ENCODE measurements around the gene TRIM7. TPM values are rescaled to one million over a fixed set of nuclear protein-coding genes. Genes with fewer than 3 reads are reported as not detected.

TRIM7 gene
- total and polyA plus RNA-seq, 2 donors (not counting 1 experiment from before 2014, with no cell fraction given): 1.7 to 7.4 TPM

DNA sequence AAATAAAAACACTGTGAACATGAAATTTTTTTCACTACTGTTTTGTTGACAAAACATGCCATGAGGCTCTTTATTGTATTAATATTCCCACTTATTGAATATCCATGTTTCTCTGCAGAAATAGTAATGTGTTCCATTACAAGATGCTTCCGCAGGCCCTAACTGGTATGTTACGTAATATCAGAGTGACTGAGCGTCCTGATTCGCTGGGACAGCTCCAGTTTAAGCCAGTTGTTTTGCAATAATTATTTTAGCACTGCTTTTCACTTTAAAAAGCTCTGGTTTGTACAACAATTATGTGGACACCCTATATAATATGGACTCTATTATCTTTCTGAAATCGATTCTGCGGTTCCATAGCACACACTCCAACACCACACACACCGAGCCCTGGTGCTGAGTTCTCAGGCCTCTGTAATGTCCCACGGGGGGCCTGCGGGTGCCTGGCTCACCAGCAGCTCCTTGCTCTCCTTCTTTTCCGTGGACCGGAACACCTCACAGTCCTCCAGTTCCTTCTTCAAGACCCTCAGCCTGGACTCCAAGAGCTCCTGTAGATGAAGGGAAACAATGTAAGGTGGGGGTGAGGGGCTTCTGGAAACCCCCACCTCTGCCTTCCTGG lies 1.8 kb downstream of the TRIM7 start:
- H4K20me1 ChIP-seq (ENCODE audit: control insufficient read depth, insufficient read depth, low read length, poor library complexity, severe bottlenecking): no peaks in the 10 kb centered on the region
- no peak for TF ChIP-seq EZH2 (IDR thresholded peaks at IDR 0.05; ENCODE audit: borderline replicate concordance, insufficient read depth, low read depth, low read length, poor library complexity, severe bottlenecking)
- TF ChIP-seq, protein P1, sequence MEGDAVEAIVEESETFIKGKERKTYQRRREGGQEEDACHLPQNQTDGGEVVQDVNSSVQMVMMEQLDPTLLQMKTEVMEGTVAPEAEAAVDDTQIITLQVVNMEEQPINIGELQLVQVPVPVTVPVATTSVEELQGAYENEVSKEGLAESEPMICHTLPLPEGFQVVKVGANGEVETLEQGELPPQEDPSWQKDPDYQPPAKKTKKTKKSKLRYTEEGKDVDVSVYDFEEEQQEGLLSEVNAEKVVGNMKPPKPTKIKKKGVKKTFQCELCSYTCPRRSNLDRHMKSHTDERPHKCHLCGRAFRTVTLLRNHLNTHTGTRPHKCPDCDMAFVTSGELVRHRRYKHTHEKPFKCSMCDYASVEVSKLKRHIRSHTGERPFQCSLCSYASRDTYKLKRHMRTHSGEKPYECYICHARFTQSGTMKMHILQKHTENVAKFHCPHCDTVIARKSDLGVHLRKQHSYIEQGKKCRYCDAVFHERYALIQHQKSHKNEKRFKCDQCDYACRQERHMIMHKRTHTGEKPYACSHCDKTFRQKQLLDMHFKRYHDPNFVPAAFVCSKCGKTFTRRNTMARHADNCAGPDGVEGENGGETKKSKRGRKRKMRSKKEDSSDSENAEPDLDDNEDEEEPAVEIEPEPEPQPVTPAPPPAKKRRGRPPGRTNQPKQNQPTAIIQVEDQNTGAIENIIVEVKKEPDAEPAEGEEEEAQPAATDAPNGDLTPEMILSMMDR (IDR thresholded peaks at IDR 0.05): no peak
- intact Hi-C loops (cut with micrococcal nuclease): no loop called here
- WGBS (ENCODE audit: insufficient coverage): 80% methylated on average over 1 of the region's 11 CpGs
- peaks cover 14% of the 10 kb centered on the region for H3K27me3 Mint-ChIP-seq
- CTCF ChIA-PET: interaction anchor here (2.6 to 7.9 kb wide), 2 partner anchors 12 to 19 kb away, joined by 8 to 105 read pairs; no protein-coding TSS in a partner anchor
- peaks cover 0 to 12% (median 2%) of the 10 kb centered on the region in 3 donors for H3K9me3 ChIP-seq (ENCODE audit: control extremely low read depth in 1 of 3, control insufficient read depth in 2 of 3, insufficient read depth in 1 of 3, low read length in 2 of 3)
- H3K27ac ChIP-seq (ENCODE audit: low read length in 2 of 2): no peak overlapping the region
- H3K4me3 Mint-ChIP-seq: peak overlapping the region; percentile 98
- H3K36me3 ChIP-seq (replicated peaks in 1 of 2; ENCODE audit: control extremely low read depth in 1 of 2, control insufficient read depth in 1 of 2, extremely low read depth in 1 of 2, insufficient read depth in 2 of 2, low read length in 1 of 2): no peaks in the 10 kb centered on the region
- ATAC-seq (ENCODE audit: low read depth) (no peak), DNase-seq (no peak)
- peak overlapping the region; percentile 69 for H2AFZ ChIP-seq (ENCODE audit: insufficient read depth, low read depth, low read length, poor library complexity, severe bottlenecking)
- H3K4me3 ChIP-seq (ENCODE audit: control extremely low read depth in 1 of 5, extremely low read depth in 1 of 5, insufficient read depth in 1 of 5, low read depth in 2 of 5, low read length in 4 of 5): no peak overlapping the region
- no peaks in the 10 kb centered on the region for H3K9me3 Mint-ChIP-seq (ENCODE audit: insufficient read depth)
- H3K27me3 ChIP-seq (replicated peaks in 1 of 4; ENCODE audit: control extremely low read depth in 1 of 4, control insufficient read depth in 3 of 4, insufficient read depth in 4 of 4, low read length in 3 of 4): peaks cover 0 to 26% (median 12%) of the 10 kb centered on the region in 4 experiments
- POLR2A ChIA-PET: interaction anchor here (1.2 to 1.6 kb wide), 2 partner anchors 14 to 20 kb away, joined by 3 read pairs; partner anchors contain the start of gene TRIM41
- peaks cover 57% of the 10 kb centered on the region for H3K4me1 Mint-ChIP-seq
- peaks cover 34 to 45% of the 10 kb centered on the region in 2 donors for H3K4me1 ChIP-seq (ENCODE audit: control insufficient read depth in 2 of 2, insufficient read depth in 2 of 2, low read length in 2 of 2)
- no peaks in the 10 kb centered on the region for H3K79me2 ChIP-seq (ENCODE audit: control insufficient read depth, insufficient read depth, low read length)
- no peak overlapping the region for H3K9ac ChIP-seq (ENCODE audit: low read length)
- H3K4me2 ChIP-seq (replicated peaks; ENCODE audit: low read depth, low read length, poor library complexity, severe bottlenecking): peak overlapping the region; percentile 94
- H3K27ac Mint-ChIP-seq: peak overlapping the region; percentile 79

DNA sequence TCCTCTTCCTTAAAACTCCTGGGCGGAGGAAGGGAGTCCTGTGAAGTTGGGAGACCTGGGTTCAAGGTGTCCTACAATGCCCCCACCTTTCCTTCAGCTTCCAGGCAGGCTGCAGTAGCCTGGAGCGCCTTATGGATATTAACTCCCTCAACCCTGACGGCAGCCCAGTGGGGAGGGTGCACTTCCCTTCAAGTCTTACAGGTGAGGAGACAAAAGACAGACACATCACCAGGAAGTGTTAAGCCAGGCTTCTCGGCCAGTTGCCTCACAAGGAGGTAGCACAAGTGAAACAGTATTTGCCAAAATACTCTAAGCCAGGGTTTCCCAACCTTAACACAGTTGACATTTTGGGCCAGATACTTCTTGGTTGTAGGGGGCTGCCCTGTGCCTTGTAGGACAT lies 4.2 kb downstream of the TRIM7 start:
- Histone ChIP-seq H4K20me1 (ENCODE audit: control insufficient read depth, insufficient read depth, low read length, poor library complexity, severe bottlenecking) (no peaks in the 10 kb centered on the region), H3K79me2 (ENCODE audit: control insufficient read depth, insufficient read depth, low read length) (no peaks in the 10 kb centered on the region), H3K36me3 (replicated peaks in 1 of 2; ENCODE audit: control extremely low read depth in 1 of 2, control insufficient read depth in 1 of 2, extremely low read depth in 1 of 2, insufficient read depth in 2 of 2, low read length in 1 of 2) (no peaks in the 10 kb centered on the region), H3K27me3 (replicated peaks in 1 of 4; ENCODE audit: control extremely low read depth in 1 of 4, control insufficient read depth in 3 of 4, insufficient read depth in 4 of 4, low read length in 3 of 4) (peaks cover 0 to 21% (median 9%) of the 10 kb centered on the region in 4 experiments), H3K4me3 (ENCODE audit: control extremely low read depth in 1 of 5, extremely low read depth in 1 of 5, insufficient read depth in 1 of 5, low read depth in 2 of 5, low read length in 4 of 5) (no peak overlapping the region), H3K27ac (ENCODE audit: low read length in 2 of 2) (no peak overlapping the region), H2AFZ (ENCODE audit: insufficient read depth, low read depth, low read length, poor library complexity, severe bottlenecking) (no peak overlapping the region), H3K9me3 (ENCODE audit: control extremely low read depth in 1 of 3, control insufficient read depth in 2 of 3, insufficient read depth in 1 of 3, low read length in 2 of 3) (peaks cover 0 to 6% (median 0%) of the 10 kb centered on the region in 3 donors), H3K4me2 (replicated peaks; ENCODE audit: low read depth, low read length, poor library complexity, severe bottlenecking) (no peak overlapping the region), H3K4me1 (ENCODE audit: control insufficient read depth in 2 of 2, insufficient read depth in 2 of 2, low read length in 2 of 2) (peaks cover 25 to 26% of the 10 kb centered on the region in 2 donors), H3K9ac (ENCODE audit: low read length) (no peak overlapping the region)
- H3K27ac Mint-ChIP-seq: no peak overlapping the region
- TF ChIP-seq EZH2 (IDR thresholded peaks at IDR 0.05; ENCODE audit: borderline replicate concordance, insufficient read depth, low read depth, low read length, poor library complexity, severe bottlenecking): no peak
- TF ChIP-seq, protein P1 (IDR thresholded peaks at IDR 0.05): no peak
- ATAC-seq (ENCODE audit: low read depth): no peak
- DNase-seq: no peak
- H3K9me3 Mint-ChIP-seq (ENCODE audit: insufficient read depth): no peaks in the 10 kb centered on the region
- intact Hi-C loops (cut with micrococcal nuclease): no loop called here
- ChIA-PET CTCF (interaction anchor here (2.6 to 7.9 kb wide), 2 partner anchors 10 to 16 kb away, joined by 8 to 105 read pairs; no protein-coding TSS in a partner anchor), POLR2A (interaction anchor here (1.3 kb wide), 1 partner anchor 11 kb away, joined by 5 read pairs; no protein-coding TSS in a partner anchor)
- H3K4me1 Mint-ChIP-seq: peaks cover 40% of the 10 kb centered on the region
- WGBS (ENCODE audit: insufficient coverage): 70% methylated on average over 1 of the region's 4 CpGs
- peaks cover 4% of the 10 kb centered on the region for H3K27me3 Mint-ChIP-seq
- H3K4me3 Mint-ChIP-seq: no peak overlapping the region
